GM23338 (cell line): ENCODE data around the gene LRRFIP1. TPM values are rescaled to one million over a fixed set of nuclear protein-coding genes. Genes with fewer than 3 reads are reported as not detected.

Source experiments
- ATAC-seq: fragments of 200-7000 bp; cut with Tn5 transposase; 3 replicates; pipeline ENCODE4 v1.9.1; 2020
- DNase-seq: peaks from one replicate; pipeline ENCODE4 v3.0.0-alpha.2; 2015; ENCODE audit warnings: low spot score
- H2AFZ ChIP-seq: fragments of 200-600 bp; sonication (generic); 2 replicates; pipeline ENCODE4 v1.8.0; 2016; ENCODE audit warnings: antibody characterized with exemption, mild to moderate bottlenecking, moderate library complexity
- H3F3A ChIP-seq: fragments of 200-600 bp; sonication (generic); replicated peaks from 2 replicates; pipeline ENCODE4 v1.8.0; 2017; ENCODE audit warnings: antibody characterized with exemption, mixed run types, low read depth
- H3K27ac ChIP-seq: fragments of 200-600 bp; sonication (generic); 2 replicates; pipeline ENCODE4 v1.6.1; 2016; ENCODE audit warnings: low read depth
- H3K27me3 ChIP-seq: fragments of 200-600 bp; sonication (generic); 2 replicates; pipeline ENCODE4 v1.8.0; 2016; ENCODE audit warnings: mild to moderate bottlenecking, mixed run types, moderate library complexity; ENCODE audit not compliant: insufficient read depth
- H3K36me3 ChIP-seq: fragments of 200-600 bp; sonication (generic); 2 replicates; pipeline ENCODE4 v1.8.0; 2016; ENCODE audit warnings: mild to moderate bottlenecking; ENCODE audit not compliant: insufficient read depth
- H3K4me1 ChIP-seq: fragments of 200-600 bp; sonication (generic); 2 replicates; pipeline ENCODE4 v1.8.0; 2016; ENCODE audit warnings: mild to moderate bottlenecking, moderate library complexity; ENCODE audit not compliant: insufficient read depth
- H3K4me2 ChIP-seq: fragments of 200-600 bp; sonication (generic); 2 replicates; pipeline ENCODE4 v1.7.1; 2017; ENCODE audit warnings: mixed run types
- H3K4me3 ChIP-seq: fragments of 200-600 bp; sonication (generic); 2 replicates; pipeline ENCODE4 v1.6.1; 2016; ENCODE audit warnings: mixed run types
- H3K79me2 ChIP-seq: fragments of 200-600 bp; sonication (generic); replicated peaks from 2 replicates; pipeline ENCODE4 v1.8.0; 2017; ENCODE audit warnings: mild to moderate bottlenecking; ENCODE audit not compliant: insufficient read depth
- H3K9me2 ChIP-seq: fragments of 200-600 bp; sonication (generic); 2 replicates; pipeline ENCODE4 v1.8.0; 2017; ENCODE audit not compliant: insufficient read depth
- H4K20me1 ChIP-seq: fragments of 200-600 bp; sonication (generic); replicated peaks from 2 replicates; pipeline ENCODE4 v1.8.0; 2017; ENCODE audit warnings: mild to moderate bottlenecking; ENCODE audit not compliant: insufficient read depth
- H3K27ac Mint-ChIP-seq: 2 replicates; pipeline ENCODE4 v1.8.0; 2020; ENCODE audit warnings: inconsistent platforms, mild to moderate bottlenecking, moderate library complexity, mixed read lengths
- H3K27me3 Mint-ChIP-seq: 3 replicates; pipeline ENCODE4 v1.8.0; 2022; ENCODE audit warnings: low read depth, mild to moderate bottlenecking, moderate library complexity, mixed read lengths, inconsistent platforms; ENCODE audit not compliant: insufficient read depth, poor library complexity
- H3K36me3 Mint-ChIP-seq: 3 replicates; pipeline ENCODE4 v1.8.0; 2021; ENCODE audit warnings: low read depth, mild to moderate bottlenecking, inconsistent platforms, moderate library complexity, mixed read lengths
- H3K4me1 Mint-ChIP-seq: 3 replicates; pipeline ENCODE4 v1.8.0; 2020; ENCODE audit warnings: mild to moderate bottlenecking, inconsistent platforms, mixed read lengths
- H3K4me3 Mint-ChIP-seq: 3 replicates; pipeline ENCODE4 v1.8.0; 2021; ENCODE audit warnings: moderate library complexity, mild to moderate bottlenecking, inconsistent platforms, mixed read lengths
- H3K9me3 Mint-ChIP-seq: 3 replicates; pipeline ENCODE4 v1.8.0; 2020; ENCODE audit warnings: moderate library complexity, mild to moderate bottlenecking, inconsistent platforms, mixed read lengths
- EZH2 ChIP-seq: fragments of 200-600 bp; sonication (generic); IDR thresholded peaks from one replicate; pipeline ENCODE4 v1.8.0; 2017; ENCODE audit warnings: antibody characterized with exemption, mild to moderate bottlenecking, low read depth; ENCODE audit not compliant: unreplicated experiment
- POLR2AphosphoS5 ChIP-seq: IDR thresholded peaks from 2 replicates; pipeline ENCODE4 v1.6.1; 2016; ENCODE audit warnings: antibody characterized with exemption, low read depth
- STAT1 ChIP-seq: IDR thresholded peaks from one replicate; pipeline ENCODE4 v1.6.1; 2016; ENCODE audit warnings: antibody characterized with exemption; ENCODE audit not compliant: unreplicated experiment
- ZNF331 ChIP-seq: fragments of 250-450 bp; sonication (Bioruptor Pico); IDR thresholded peaks from 2 replicates; pipeline ENCODE4 v1.5.0; 2020; ENCODE audit warnings: low read depth, mild to moderate bottlenecking, moderate library complexity
- polyA plus RNA-seq: library from polyadenylated mRNA; unstranded; fragments of >200 nt; fragmentation: Nextera tagmentation; extraction: Ambion mirVana; gene quantifications from 2 replicates; pipeline ENCODE4 v1.2.1, GENCODE V29; 2016
- total RNA-seq: library from RNA; depleted of rRNA; stranded (reverse); fragments of >200 nt; shearing (Covaris generic); gene quantifications from 2 replicates; pipeline ENCODE4 v1.2.3, GENCODE V29; 2014
- TF ChIP-seq, protein P1 (sequence below): fragments of 250-450 bp; sonication (Bioruptor Pico); IDR thresholded peaks from 2 replicates; pipeline ENCODE4 v1.5.0; 2020; ENCODE audit warnings: mild to moderate bottlenecking, moderate library complexity
- TF ChIP-seq, protein P2 (sequence below), 2 experiments: fragments of 200-600 bp in 1 of 2; sonication (generic) in 1 of 2; conservative IDR thresholded peaks; 2 replicates each; pipeline versions ENCODE4 v1.5.1 to v1.6.1; 2016 to 2017; ENCODE audit warnings: antibody characterized with exemption in 2 of 2, low read depth in 2 of 2, mild to moderate bottlenecking in 2 of 2, moderate library complexity in 1 of 2
- TF ChIP-seq, protein P3 (sequence below): IDR thresholded peaks from 2 replicates; pipeline ENCODE4 v1.6.1; 2016; ENCODE audit warnings: antibody characterized with exemption

Gene LRRFIP1
- total and polyA plus RNA-seq, 2 experiments from 2014 or later = 59.6 to 178 TPM

DNA sequence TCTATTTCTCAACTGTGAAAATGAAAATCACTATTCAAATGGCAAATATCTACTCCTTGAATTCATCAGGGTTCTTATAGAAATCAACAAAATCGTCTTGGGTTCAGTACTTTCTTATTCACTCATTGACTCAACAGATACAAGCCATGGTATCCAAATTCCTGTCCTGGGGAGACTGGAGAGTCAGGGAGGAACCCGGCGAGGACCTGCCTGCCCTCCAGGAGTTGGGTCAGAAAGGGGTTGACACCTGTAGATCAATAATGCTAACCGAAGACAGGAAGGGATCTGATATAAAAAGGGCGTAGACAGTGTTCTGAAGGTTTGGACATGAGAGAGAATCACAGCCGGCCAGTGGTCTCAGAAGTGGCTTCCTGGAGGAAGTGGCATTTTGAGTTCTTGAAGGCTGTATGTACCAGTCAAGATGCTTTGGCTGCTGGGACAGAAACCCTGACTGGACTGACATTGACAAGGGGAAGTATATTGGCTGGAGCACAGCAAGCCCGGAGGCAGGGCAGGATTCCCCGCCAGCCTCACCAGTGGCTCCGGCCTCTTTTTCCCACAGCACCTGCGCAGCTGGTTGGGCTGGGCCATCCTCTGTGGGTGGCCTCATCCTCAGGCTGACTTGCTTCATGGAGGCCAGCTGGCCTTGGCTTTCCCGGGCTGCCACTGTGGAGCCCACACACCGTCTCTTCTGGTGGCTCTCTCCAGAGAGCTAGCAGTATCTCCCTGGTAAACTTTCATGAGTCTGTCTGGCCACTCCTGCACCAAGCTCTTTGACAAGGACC is 3.0 kb downstream of the LRRFIP1 start:
- H3K4me2 ChIP-seq = no peak overlapping the region
- peaks cover 26% of the 10 kb centered on the region for H3K79me2 ChIP-seq
- peaks cover 32% of the 10 kb centered on the region for H3K27me3 ChIP-seq
- no peaks in the 10 kb centered on the region; the same call in 1 of the 2 replicates for H3F3A ChIP-seq
- peaks cover 12% of the 10 kb centered on the region for H3K4me1 ChIP-seq
- Mint-ChIP-seq H3K36me3 (peaks cover 39% of the 10 kb centered on the region), H3K27me3 (peaks cover 22% of the 10 kb centered on the region), H3K4me1 (peaks cover 26% of the 10 kb centered on the region), H3K9me3 (peaks cover 4% of the 10 kb centered on the region), H3K27ac (no peak overlapping the region), H3K4me3 (no peak overlapping the region; the same call in 2 of the 3 replicates)
- H3K36me3 ChIP-seq = 0 out of 2 replicates have a peak, but pooled peaks cover 3% of the 10 kb centered on the region
- ATAC-seq (no peak), DNase-seq (no peak)
- no peak overlapping the region for H3K4me3 ChIP-seq
- H3K27ac ChIP-seq = 0 out of 2 replicates have a peak overlapping the region, but pooled peaks have one; percentile 32
- H3K9me2 ChIP-seq = no peaks in the 10 kb centered on the region; the same call in 1 of the 2 replicates
- TF ChIP-seq, protein P1, sequence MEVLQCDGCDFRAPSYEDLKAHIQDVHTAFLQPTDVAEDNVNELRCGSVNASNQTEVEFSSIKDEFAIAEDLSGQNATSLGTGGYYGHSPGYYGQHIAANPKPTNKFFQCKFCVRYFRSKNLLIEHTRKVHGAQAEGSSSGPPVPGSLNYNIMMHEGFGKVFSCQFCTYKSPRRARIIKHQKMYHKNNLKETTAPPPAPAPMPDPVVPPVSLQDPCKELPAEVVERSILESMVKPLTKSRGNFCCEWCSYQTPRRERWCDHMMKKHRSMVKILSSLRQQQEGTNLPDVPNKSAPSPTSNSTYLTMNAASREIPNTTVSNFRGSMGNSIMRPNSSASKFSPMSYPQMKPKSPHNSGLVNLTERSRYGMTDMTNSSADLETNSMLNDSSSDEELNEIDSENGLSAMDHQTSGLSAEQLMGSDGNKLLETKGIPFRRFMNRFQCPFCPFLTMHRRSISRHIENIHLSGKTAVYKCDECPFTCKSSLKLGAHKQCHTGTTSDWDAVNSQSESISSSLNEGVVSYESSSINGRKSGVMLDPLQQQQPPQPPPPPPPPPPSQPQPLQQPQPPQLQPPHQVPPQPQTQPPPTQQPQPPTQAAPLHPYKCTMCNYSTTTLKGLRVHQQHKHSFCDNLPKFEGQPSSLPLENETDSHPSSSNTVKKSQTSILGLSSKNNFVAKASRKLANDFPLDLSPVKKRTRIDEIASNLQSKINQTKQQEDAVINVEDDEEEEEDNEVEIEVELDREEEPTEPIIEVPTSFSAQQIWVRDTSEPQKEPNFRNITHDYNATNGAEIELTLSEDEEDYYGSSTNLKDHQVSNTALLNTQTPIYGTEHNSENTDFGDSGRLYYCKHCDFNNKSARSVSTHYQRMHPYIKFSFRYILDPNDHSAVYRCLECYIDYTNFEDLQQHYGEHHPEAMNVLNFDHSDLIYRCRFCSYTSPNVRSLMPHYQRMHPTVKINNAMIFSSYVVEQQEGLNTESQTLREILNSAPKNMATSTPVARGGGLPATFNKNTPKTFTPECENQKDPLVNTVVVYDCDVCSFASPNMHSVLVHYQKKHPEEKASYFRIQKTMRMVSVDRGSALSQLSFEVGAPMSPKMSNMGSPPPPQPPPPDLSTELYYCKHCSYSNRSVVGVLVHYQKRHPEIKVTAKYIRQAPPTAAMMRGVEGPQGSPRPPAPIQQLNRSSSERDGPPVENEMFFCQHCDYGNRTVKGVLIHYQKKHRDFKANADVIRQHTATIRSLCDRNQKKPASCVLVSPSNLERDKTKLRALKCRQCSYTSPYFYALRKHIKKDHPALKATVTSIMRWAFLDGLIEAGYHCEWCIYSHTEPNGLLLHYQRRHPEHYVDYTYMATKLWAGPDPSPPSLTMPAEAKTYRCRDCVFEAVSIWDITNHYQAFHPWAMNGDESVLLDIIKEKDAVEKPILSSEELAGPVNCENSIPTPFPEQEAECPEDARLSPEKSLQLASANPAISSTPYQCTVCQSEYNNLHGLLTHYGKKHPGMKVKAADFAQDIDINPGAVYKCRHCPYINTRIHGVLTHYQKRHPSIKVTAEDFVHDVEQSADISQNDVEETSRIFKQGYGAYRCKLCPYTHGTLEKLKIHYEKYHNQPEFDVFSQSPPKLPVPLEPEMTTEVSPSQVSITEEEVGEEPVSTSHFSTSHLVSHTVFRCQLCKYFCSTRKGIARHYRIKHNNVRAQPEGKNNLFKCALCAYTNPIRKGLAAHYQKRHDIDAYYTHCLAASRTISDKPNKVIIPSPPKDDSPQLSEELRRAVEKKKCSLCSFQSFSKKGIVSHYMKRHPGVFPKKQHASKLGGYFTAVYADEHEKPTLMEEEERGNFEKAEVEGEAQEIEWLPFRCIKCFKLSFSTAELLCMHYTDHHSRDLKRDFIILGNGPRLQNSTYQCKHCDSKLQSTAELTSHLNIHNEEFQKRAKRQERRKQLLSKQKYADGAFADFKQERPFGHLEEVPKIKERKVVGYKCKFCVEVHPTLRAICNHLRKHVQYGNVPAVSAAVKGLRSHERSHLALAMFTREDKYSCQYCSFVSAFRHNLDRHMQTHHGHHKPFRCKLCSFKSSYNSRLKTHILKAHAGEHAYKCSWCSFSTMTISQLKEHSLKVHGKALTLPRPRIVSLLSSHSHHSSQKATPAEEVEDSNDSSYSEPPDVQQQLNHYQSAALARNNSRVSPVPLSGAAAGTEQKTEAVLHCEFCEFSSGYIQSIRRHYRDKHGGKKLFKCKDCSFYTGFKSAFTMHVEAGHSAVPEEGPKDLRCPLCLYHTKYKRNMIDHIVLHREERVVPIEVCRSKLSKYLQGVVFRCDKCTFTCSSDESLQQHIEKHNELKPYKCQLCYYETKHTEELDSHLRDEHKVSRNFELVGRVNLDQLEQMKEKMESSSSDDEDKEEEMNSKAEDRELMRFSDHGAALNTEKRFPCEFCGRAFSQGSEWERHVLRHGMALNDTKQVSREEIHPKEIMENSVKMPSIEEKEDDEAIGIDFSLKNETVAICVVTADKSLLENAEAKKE (CRISPR knock-in tag) = no peak
- no peak overlapping the region for H2AFZ ChIP-seq
- H4K20me1 ChIP-seq = no peaks in the 10 kb centered on the region; the same call in 1 of the 2 replicates

DNA sequence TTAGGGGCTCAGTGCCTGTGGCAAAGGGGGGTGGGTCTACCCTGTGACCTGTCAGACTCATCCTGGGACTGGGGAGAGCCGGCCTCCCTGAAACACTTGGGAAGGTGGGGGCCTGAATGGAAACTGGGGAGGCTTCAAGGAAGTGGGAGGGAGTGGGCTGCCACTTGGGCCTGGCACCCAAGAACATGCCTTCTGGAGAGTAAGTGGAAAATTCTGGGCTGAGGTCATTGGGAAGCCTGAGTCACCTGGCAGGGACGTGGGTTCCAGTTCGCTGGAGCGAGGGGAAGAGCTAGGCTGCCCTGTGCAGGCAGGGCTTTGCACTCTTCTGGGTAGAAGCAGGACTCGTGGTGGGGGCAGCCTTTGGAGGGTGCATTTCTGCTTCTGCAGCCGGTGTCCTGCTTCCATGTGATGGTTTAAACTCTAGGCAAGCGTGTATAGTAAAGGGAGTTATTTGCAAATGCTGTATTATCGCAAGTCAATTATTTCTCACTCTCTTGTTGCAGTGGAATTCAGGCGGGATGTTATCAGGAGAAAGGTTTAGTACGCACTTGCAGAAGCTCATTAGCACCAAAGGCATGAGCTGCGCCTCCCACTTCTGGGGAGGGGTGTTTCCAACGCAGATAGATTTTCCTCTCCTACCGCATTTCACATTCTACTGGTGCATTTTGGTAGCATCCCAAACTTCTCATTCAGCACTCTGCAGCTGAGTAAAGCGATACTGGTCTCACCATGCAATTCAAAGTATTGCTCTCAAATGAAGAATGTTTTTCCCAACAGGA is 3.8 kb downstream of the LRRFIP1 start:
- no peak overlapping the region for H3K4me2 ChIP-seq
- 0 out of 2 replicates have a peak overlapping the region, but pooled peaks have one; percentile 32 for H3K27ac ChIP-seq
- H3K9me2 ChIP-seq = no peaks in the 10 kb centered on the region; the same call in 1 of the 2 replicates
- Mint-ChIP-seq H3K27me3 (peaks cover 19% of the 10 kb centered on the region), H3K36me3 (peaks cover 40% of the 10 kb centered on the region), H3K4me3 (no peak overlapping the region), H3K9me3 (peaks cover 6% of the 10 kb centered on the region), H3K27ac (no peak overlapping the region), H3K4me1 (peaks cover 23% of the 10 kb centered on the region)
- H3K27me3 ChIP-seq = peaks cover 24% of the 10 kb centered on the region
- 0 out of 2 replicates have a peak, but pooled peaks cover 3% of the 10 kb centered on the region for H3K36me3 ChIP-seq
- no peak overlapping the region for H3K4me3 ChIP-seq
- H3K79me2 ChIP-seq = peaks cover 30% of the 10 kb centered on the region
- no peaks in the 10 kb centered on the region; the same call in 1 of the 2 replicates for H4K20me1 ChIP-seq
- H2AFZ ChIP-seq = no peak overlapping the region
- H3F3A ChIP-seq = no peaks in the 10 kb centered on the region; the same call in 1 of the 2 replicates
- no peak for ATAC-seq
- no peak for DNase-seq
- peaks cover 12% of the 10 kb centered on the region for H3K4me1 ChIP-seq
- TF ChIP-seq STAT1 = no peak
- no peak for TF ChIP-seq EZH2
- TF ChIP-seq ZNF331 (CRISPR knock-in tag) = no peak
- no peak for TF ChIP-seq POLR2AphosphoS5
- TF ChIP-seq, protein P2, sequence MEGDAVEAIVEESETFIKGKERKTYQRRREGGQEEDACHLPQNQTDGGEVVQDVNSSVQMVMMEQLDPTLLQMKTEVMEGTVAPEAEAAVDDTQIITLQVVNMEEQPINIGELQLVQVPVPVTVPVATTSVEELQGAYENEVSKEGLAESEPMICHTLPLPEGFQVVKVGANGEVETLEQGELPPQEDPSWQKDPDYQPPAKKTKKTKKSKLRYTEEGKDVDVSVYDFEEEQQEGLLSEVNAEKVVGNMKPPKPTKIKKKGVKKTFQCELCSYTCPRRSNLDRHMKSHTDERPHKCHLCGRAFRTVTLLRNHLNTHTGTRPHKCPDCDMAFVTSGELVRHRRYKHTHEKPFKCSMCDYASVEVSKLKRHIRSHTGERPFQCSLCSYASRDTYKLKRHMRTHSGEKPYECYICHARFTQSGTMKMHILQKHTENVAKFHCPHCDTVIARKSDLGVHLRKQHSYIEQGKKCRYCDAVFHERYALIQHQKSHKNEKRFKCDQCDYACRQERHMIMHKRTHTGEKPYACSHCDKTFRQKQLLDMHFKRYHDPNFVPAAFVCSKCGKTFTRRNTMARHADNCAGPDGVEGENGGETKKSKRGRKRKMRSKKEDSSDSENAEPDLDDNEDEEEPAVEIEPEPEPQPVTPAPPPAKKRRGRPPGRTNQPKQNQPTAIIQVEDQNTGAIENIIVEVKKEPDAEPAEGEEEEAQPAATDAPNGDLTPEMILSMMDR (conservative IDR thresholded peaks at IDR 0.05; ENCODE audit: low read depth in 2 of 2) = no peak
- TF ChIP-seq, protein P3, sequence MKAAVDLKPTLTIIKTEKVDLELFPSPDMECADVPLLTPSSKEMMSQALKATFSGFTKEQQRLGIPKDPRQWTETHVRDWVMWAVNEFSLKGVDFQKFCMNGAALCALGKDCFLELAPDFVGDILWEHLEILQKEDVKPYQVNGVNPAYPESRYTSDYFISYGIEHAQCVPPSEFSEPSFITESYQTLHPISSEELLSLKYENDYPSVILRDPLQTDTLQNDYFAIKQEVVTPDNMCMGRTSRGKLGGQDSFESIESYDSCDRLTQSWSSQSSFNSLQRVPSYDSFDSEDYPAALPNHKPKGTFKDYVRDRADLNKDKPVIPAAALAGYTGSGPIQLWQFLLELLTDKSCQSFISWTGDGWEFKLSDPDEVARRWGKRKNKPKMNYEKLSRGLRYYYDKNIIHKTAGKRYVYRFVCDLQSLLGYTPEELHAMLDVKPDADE = no peak
